ENCODE data around the gene HRAS.

DNA sequence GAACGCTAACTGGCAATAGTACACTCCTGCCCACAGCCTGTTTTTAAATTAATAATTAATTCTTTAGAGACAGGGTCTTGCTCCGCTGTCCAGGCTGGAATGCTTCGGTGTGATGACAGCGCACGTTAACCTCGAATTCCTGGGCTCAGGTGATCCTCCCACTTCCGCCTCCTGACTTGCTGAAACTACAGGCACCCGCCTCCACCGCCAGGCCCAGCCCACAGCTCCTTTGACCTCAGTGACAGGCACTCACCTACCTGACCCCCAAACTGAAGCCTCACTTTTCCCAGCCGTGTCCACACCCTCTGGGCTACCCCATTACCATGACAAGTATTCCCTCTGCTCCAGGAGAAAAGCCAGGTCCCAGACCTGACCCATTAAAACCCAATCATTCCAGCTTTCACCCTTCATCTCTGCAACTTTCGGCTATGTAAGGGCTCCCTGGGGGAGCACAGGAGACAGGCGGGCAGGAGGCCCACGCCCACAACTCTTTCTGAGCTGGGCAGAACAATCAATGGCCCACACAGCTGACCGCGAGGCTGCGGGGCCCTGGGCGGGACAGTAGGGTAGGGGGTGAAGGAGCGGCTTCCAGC is 24.4 kb upstream of the HRAS start:
- TF ChIP-seq, protein P1, sequence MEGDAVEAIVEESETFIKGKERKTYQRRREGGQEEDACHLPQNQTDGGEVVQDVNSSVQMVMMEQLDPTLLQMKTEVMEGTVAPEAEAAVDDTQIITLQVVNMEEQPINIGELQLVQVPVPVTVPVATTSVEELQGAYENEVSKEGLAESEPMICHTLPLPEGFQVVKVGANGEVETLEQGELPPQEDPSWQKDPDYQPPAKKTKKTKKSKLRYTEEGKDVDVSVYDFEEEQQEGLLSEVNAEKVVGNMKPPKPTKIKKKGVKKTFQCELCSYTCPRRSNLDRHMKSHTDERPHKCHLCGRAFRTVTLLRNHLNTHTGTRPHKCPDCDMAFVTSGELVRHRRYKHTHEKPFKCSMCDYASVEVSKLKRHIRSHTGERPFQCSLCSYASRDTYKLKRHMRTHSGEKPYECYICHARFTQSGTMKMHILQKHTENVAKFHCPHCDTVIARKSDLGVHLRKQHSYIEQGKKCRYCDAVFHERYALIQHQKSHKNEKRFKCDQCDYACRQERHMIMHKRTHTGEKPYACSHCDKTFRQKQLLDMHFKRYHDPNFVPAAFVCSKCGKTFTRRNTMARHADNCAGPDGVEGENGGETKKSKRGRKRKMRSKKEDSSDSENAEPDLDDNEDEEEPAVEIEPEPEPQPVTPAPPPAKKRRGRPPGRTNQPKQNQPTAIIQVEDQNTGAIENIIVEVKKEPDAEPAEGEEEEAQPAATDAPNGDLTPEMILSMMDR (IDR thresholded peaks at IDR 0.05): no peak
- TF ChIP-seq CBX8 (IDR thresholded peaks at IDR 0.05): no peak
- TF ChIP-seq RNF2 (IDR thresholded peaks at IDR 0.05; ENCODE audit: borderline replicate concordance, low read depth): no peak
- no peak for TF ChIP-seq JUNB (IDR thresholded peaks at IDR 0.05)
- TF ChIP-seq EP300 (IDR thresholded peaks at IDR 0.05): no peak
- TF ChIP-seq HDAC2 (IDR thresholded peaks at IDR 0.05): no peak
- no peak for TF ChIP-seq RAD21 (conservative IDR thresholded peaks at IDR 0.05 in 1 of 2, IDR thresholded peaks at IDR 0.05 in 1 of 2)
- no peak for TF ChIP-seq POLR2A (IDR thresholded peaks at IDR 0.05; ENCODE audit: low read length)
- TF ChIP-seq, protein P2, sequence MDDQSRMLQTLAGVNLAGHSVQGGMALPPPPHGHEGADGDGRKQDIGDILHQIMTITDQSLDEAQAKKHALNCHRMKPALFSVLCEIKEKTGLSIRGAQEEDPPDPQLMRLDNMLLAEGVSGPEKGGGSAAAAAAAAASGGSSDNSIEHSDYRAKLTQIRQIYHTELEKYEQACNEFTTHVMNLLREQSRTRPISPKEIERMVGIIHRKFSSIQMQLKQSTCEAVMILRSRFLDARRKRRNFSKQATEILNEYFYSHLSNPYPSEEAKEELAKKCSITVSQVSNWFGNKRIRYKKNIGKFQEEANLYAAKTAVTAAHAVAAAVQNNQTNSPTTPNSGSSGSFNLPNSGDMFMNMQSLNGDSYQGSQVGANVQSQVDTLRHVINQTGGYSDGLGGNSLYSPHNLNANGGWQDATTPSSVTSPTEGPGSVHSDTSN (IDR thresholded peaks at IDR 0.05): no peak
- TF ChIP-seq JUN (IDR thresholded peaks at IDR 0.05): no peak
- no peak for TF ChIP-seq PHF8 (IDR thresholded peaks at IDR 0.05; ENCODE audit: borderline replicate concordance, low read depth)
- no peak for TF ChIP-seq RCOR1 (IDR thresholded peaks at IDR 0.05; ENCODE audit: low read depth, low read length)

Data from A549 (cell line).